ENCODE data around the gene TMA7. TPM values are rescaled to one million over a fixed set of nuclear protein-coding genes. Genes with fewer than 3 reads are reported as not detected.

The TMA7 gene
- total and polyA plus RNA-seq, 10 of the 15 experiments (the other 5 are each of a cell fraction or from before 2014, with no cell fraction given) = 319 to 1,760 (median 752) TPM

DNA sequence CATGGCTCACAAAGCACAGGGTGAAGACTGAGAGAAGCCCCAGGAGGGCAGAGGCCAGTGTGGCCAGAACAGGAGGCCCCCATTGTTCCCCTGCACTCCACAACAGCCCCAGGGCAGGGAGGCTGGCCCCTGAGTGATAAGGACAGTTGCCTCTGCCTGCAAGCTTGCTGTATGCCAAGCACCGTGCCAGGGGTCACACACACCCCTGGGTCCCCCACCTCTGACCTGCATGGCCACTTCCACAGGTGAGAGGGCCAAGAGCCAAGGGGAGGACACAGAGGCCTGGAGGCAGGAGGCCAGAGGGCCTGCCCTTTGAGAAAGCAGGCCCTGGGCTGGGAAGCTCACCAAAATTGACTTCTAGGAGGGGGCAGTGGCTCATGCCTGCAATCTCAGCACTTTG, 30.2 kb downstream of the TMA7 start (continued):
- TF ChIP-seq, protein P1, sequence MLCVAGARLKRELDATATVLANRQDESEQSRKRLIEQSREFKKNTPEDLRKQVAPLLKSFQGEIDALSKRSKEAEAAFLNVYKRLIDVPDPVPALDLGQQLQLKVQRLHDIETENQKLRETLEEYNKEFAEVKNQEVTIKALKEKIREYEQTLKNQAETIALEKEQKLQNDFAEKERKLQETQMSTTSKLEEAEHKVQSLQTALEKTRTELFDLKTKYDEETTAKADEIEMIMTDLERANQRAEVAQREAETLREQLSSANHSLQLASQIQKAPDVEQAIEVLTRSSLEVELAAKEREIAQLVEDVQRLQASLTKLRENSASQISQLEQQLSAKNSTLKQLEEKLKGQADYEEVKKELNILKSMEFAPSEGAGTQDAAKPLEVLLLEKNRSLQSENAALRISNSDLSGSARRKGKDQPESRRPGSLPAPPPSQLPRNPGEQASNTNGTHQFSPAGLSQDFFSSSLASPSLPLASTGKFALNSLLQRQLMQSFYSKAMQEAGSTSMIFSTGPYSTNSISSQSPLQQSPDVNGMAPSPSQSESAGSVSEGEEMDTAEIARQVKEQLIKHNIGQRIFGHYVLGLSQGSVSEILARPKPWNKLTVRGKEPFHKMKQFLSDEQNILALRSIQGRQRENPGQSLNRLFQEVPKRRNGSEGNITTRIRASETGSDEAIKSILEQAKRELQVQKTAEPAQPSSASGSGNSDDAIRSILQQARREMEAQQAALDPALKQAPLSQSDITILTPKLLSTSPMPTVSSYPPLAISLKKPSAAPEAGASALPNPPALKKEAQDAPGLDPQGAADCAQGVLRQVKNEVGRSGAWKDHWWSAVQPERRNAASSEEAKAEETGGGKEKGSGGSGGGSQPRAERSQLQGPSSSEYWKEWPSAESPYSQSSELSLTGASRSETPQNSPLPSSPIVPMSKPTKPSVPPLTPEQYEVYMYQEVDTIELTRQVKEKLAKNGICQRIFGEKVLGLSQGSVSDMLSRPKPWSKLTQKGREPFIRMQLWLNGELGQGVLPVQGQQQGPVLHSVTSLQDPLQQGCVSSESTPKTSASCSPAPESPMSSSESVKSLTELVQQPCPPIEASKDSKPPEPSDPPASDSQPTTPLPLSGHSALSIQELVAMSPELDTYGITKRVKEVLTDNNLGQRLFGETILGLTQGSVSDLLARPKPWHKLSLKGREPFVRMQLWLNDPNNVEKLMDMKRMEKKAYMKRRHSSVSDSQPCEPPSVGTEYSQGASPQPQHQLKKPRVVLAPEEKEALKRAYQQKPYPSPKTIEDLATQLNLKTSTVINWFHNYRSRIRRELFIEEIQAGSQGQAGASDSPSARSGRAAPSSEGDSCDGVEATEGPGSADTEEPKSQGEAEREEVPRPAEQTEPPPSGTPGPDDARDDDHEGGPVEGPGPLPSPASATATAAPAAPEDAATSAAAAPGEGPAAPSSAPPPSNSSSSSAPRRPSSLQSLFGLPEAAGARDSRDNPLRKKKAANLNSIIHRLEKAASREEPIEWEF (IDR thresholded peaks at IDR 0.05; ENCODE audit: insufficient replicate concordance, low read depth, low read length) = no peak
- no peak for TF ChIP-seq HDAC2 (IDR thresholded peaks at IDR 0.05)

DNA sequence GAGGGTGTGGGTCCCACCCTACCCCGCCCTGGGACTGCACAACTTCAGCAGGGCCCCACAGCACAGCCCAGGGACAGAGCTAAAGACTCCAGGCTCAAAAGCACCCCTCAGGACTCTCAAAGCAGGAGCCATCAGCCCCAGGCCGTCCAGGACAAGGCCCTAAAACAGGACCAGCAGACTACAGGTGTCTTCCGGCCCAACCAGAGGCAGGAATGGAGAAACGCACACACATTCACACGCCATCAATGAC, 32.5 kb downstream of the TMA7 start:
- peaks cover 3 to 8% of the 10 kb centered on the region in 2 experiments; a peak in 3 of 4 replicates for H3K36me3 ChIP-seq (ENCODE audit: control insufficient read depth in 2 of 2, insufficient read depth in 2 of 2, low read length in 1 of 2)
- CTCF ChIA-PET = interaction anchor here (0.9 to 3.1 kb wide), 14 partner anchors 10 to 162 kb away, joined by 3 to 37 read pairs (median 5); partner anchors contain the start of genes CCDC51, PFKFB4, SHISA5 and SLC26A6
- POLR2A ChIA-PET = interaction anchor here (0.6 to 10.0 kb wide), 13 partner anchors 9 to 1489 kb away, joined by 3 to 91 read pairs (median 5); partner anchors contain the start of genes ATRIP, CCDC51, PFKFB4 and SHISA5
- H3K79me2 ChIP-seq (ENCODE audit: control insufficient read depth, insufficient read depth, low read length) = peaks cover 47% of the 10 kb centered on the region
- in situ Hi-C loops (cut with MboI) (no loop called here), intact Hi-C loops (cut with micrococcal nuclease; ENCODE audit: unreplicated experiment) (no loop called here)
- DNase-seq (ENCODE audit: low read depth, low spot score) (no peak), ATAC-seq (peak; percentile 34), FAIRE-seq (no peak)
- 2% methylated on average over 5 of the region's 5 CpGs for WGBS (ENCODE audit: insufficient coverage, insufficient replicate concordance, low lambda C conversion rate, missing lambda C conversion rate)
- no peaks in the 10 kb centered on the region for H4K20me1 ChIP-seq (ENCODE audit: control insufficient read depth, insufficient read depth)
- H3K4me2 ChIP-seq (ENCODE audit: control insufficient read depth, insufficient read depth) = peak overlapping the region; percentile 97
- peaks cover 35% of the 10 kb centered on the region for H3K4me1 ChIP-seq (ENCODE audit: control insufficient read depth, insufficient read depth, low read length)
- H3K9me3 ChIP-seq (replicated peaks; ENCODE audit: control insufficient read depth, insufficient read depth, low read length) = no peaks in the 10 kb centered on the region
- peak overlapping the region; percentile 99 for H3K9ac ChIP-seq (ENCODE audit: control insufficient read depth, insufficient read depth, low read length)
- peak overlapping the region; percentile 51 for H2AFZ ChIP-seq (ENCODE audit: control insufficient read depth, low read depth, low read length)
- RAD21 ChIA-PET (ENCODE audit: unreplicated experiment) = interaction anchor here (0.9 to 2.4 kb wide), 12 partner anchors 26 to 232 kb away, joined by 3 to 23 read pairs (median 5); partner anchors contain the start of genes ATRIP, CCDC51, PFKFB4 and TMA7
- SMC1A ChIA-PET (ENCODE audit: uncharacterized antibody, unreplicated experiment) = interaction anchor here (0.6 to 3.4 kb wide), 10 partner anchors 15 to 77 kb away, joined by 3 to 18 read pairs (median 5); partner anchors contain the start of genes CCDC51 and TMA7
- BruUV-seq (replicated peaks) = TSS peak; percentile 91
- H3K4me3 ChIP-seq = peak overlapping the region; percentile 71
- no peaks in the 10 kb centered on the region for H3K27me3 ChIP-seq (replicated peaks in 1 of 2; ENCODE audit: control insufficient read depth in 2 of 2, insufficient read depth in 2 of 2, low read length in 1 of 2)
- H3K27ac ChIP-seq (ENCODE audit: control insufficient read depth, insufficient read depth) = peak overlapping the region; percentile 100
- TF ChIP-seq CBFB (IDR thresholded peaks at IDR 0.05; ENCODE audit: low read depth) (0 out of 2 replicates have a peak, but pooled peaks have one; percentile 71), SMAD1 (IDR thresholded peaks at IDR 0.05; ENCODE audit: low read depth, partially characterized antibody) (peak; percentile 38), POLR2A (IDR thresholded peaks at IDR 0.05; ENCODE audit: low read depth, low read length) (no peak)

All from GM12878 (cell line).